Endothelial cell (in vitro differentiated cells): ENCODE measurements around the gene KLHL22. TPM values are rescaled to one million over a fixed set of nuclear protein-coding genes. Genes with fewer than 3 reads are reported as not detected.
A peak's percentile ranks its signal among the peaks of the same experiment; 100 is the strongest.

Experiments used
- DNase-seq: peaks from one replicate; pipeline ENCODE4 v3.0.0; 2021; ENCODE audit warnings: low spot score
- H3K27ac Mint-ChIP-seq: one replicate; pipeline ENCODE4 v1.8.0; 2021; ENCODE audit warnings: mixed read lengths, inconsistent platforms; ENCODE audit not compliant: unreplicated experiment
- H3K27me3 Mint-ChIP-seq: one replicate; pipeline ENCODE4 v1.8.0; 2021; ENCODE audit warnings: mild to moderate bottlenecking, moderate library complexity, mixed read lengths, inconsistent platforms; ENCODE audit not compliant: unreplicated experiment
- H3K36me3 Mint-ChIP-seq: one replicate; pipeline ENCODE4 v1.8.0; 2021; ENCODE audit warnings: mild to moderate bottlenecking, low read depth, mixed read lengths, inconsistent platforms; ENCODE audit not compliant: unreplicated experiment
- H3K4me1 Mint-ChIP-seq: one replicate; pipeline ENCODE4 v1.8.0; 2021; ENCODE audit warnings: mild to moderate bottlenecking, mixed read lengths, inconsistent platforms; ENCODE audit not compliant: unreplicated experiment
- H3K4me3 Mint-ChIP-seq: one replicate; pipeline ENCODE4 v1.8.0; 2021; ENCODE audit warnings: mild to moderate bottlenecking, mixed read lengths, inconsistent platforms; ENCODE audit not compliant: unreplicated experiment
- H3K9me3 Mint-ChIP-seq: one replicate; pipeline ENCODE4 v1.8.0; 2021; ENCODE audit warnings: mixed read lengths, inconsistent platforms; ENCODE audit not compliant: unreplicated experiment
- CTCF ChIP-seq: fragments of 200-600 bp; sonication (generic); IDR thresholded peaks from one replicate; pipeline ENCODE4 v1.5.0; 2021; ENCODE audit warnings: antibody characterized with exemption; ENCODE audit not compliant: unreplicated experiment
- total RNA-seq: library from RNA; stranded (reverse); fragmentation: NEBNext Ultra II Directional; extraction: Animal tissue kit (Norgen Biotek cat#: 25700); gene quantifications from one replicate; pipeline ENCODE4 v1.2.1, GENCODE V29; 2021; ENCODE audit not compliant: unreplicated experiment

KLHL22 gene
- total RNA-seq, 1 donor from 2014 or later = 19.4 TPM

- H3K9me3 Mint-ChIP-seq = no peaks in the 10 kb centered on the region
- no peak for DNase-seq
- peak overlapping the region; percentile 58 for H3K27ac Mint-ChIP-seq
- H3K4me1 Mint-ChIP-seq = peaks cover 7% of the 10 kb centered on the region
- peaks cover 7% of the 10 kb centered on the region for H3K27me3 Mint-ChIP-seq
- H3K4me3 Mint-ChIP-seq = peak overlapping the region; percentile 74
- TF ChIP-seq CTCF = no peak
- H3K36me3 Mint-ChIP-seq = peaks cover 6% of the 10 kb centered on the region
Measured at GRCh38 chr22:20442485-20443284, 52.9 kb downstream of the KLHL22 start.

DNA sequence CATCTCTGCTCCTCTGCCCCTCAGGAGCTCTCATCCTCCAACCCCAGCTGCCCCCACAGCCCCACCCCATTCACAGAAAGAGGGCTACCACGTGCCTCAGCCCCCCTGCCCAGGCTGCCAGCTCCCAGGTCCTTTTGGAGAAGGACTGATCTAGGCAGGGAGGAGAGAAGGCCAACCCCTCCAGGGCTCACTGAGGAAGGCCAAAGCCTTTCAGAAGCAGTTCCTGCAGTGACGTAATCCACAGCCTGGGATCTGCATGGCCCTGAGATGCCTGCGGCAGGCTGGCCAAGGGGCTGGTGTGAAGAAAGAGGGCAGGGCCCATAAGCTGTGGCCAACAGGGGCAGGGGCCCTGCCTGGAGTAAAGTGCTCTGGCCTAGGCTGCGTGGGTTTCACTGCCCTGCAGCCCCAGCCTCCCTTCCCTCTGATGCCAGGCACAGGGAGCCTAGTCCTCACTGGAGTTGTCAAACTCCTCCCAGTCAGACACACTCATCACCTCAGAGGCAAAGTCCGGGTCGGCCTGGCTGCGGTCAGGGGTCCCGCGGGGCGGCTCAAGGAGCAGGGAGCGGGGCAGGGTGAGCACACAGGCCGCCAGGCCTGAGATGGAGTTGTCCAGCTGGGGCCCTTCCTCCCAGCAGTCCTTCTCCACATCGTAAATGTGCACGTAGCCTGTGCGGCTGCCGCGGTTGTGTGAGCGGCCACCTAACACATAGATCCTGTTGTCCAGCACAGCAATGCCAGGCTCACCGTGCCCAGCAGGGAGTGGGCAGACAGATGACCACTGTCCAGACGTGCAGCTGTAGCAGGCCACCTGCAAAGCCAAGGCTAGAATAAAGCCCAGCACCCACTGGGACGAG, 53.7 kb downstream of the KLHL22 start:
- Mint-ChIP-seq H3K27ac (no peak overlapping the region), H3K27me3 (peaks cover 11% of the 10 kb centered on the region), H3K36me3 (peaks cover 6% of the 10 kb centered on the region), H3K4me3 (no peak overlapping the region), H3K4me1 (peaks cover 11% of the 10 kb centered on the region), H3K9me3 (no peaks in the 10 kb centered on the region)
- DNase-seq = no peak
- TF ChIP-seq CTCF = no peak

DNA sequence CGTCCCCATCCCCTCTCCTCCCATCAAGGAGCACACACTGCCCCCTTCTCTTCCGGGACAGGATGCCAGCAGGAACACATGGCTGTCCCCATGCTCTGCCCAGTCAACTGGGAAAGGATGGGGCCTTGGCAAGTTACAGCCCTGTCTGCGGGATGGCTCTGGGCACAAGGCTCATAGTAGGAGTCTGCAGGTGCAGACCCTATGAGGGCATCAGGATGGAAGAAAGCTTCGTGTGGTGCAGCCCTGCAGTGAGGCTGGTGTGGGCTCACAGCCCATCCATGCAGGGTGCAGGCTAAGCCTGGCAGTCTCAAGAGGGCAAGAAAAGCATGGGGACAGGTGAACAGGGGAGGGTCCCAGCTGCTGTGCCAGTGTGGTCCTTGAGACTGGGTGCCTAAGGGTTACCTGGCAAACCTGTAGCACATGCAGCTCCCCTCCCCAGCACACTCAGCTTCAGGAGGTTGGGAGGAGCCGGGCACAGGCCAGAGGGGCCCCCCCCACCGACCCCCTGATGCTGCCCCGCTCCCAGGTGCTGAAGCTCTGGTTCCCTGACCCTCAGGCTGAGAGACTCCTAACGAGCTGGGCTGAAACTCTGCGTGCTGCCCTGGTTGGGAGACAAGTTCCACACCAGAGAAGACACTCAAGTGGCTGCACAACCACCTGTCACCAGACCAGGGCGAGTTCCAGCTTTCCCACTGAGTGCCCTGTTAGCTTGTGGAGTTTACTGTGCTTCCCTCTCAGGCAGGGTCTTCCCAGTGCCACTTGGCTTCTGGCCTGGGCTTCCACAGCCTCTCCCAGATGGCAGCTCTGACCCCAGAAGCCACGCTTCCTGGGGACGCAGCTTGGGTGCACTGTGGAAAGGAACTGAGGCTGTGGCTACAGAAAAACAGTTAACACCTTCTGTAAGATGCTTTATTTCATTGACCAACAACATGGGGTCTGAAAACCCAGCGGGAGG, 54.7 kb downstream of the KLHL22 start:
- Mint-ChIP-seq H3K27ac (no peak overlapping the region), H3K36me3 (peaks cover 6% of the 10 kb centered on the region), H3K4me1 (peaks cover 11% of the 10 kb centered on the region), H3K9me3 (no peaks in the 10 kb centered on the region), H3K27me3 (peaks cover 15% of the 10 kb centered on the region), H3K4me3 (no peak overlapping the region)
- no peak for TF ChIP-seq CTCF
- no peak for DNase-seq

DNA sequence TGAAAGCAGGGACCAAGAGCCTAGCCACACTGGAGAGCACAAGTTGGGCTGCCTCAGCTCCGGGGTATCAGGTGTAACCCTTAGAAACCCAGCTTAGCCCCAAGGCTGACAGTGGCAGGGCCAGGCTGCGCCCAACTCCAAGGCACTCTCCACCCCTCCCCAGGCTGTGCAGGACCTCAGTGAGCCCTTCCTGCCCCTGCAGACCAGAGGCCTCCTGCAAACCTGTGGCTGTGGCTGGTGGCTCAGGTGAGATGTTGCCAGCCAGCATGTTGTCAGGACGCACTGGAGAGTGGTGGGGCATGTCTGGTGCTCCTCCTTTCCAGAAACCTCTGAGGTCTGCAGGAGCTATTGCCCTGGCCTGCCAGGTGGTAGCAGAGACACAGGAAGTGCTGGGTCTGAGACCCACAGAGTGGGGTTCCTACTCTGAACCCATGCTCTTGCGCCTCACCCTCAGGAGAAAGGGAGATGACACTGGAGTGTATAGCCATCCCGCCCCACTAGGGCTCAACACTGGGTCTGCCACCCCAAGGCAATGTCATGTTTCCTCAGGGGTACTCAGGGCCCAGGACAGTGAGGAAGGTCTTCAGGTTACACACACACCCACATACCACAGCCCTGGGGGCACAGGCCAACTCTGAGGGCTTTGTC, 55.5 kb downstream of the KLHL22 start:
- Mint-ChIP-seq H3K27me3 (peaks cover 22% of the 10 kb centered on the region), H3K4me3 (no peak overlapping the region), H3K27ac (no peak overlapping the region), H3K36me3 (peaks cover 8% of the 10 kb centered on the region), H3K4me1 (peaks cover 11% of the 10 kb centered on the region), H3K9me3 (no peaks in the 10 kb centered on the region)
- TF ChIP-seq CTCF = no peak
- DNase-seq = no peak
